Cortex of kidney (tissue), 1 donor: ENCODE results near the gene HERPUD1.
"Not testable (repeated sequence)": the region's sequence is repeated elsewhere in the genome, so short reads cannot be mapped to it uniquely, and the experiment has no call there.

ENCODE experiments used
- DNase-seq: peaks from one replicate; lab custom pipeline; 2025; lab: John Stamatoyannopoulos, UW

The HERPUD1 gene

DNA sequence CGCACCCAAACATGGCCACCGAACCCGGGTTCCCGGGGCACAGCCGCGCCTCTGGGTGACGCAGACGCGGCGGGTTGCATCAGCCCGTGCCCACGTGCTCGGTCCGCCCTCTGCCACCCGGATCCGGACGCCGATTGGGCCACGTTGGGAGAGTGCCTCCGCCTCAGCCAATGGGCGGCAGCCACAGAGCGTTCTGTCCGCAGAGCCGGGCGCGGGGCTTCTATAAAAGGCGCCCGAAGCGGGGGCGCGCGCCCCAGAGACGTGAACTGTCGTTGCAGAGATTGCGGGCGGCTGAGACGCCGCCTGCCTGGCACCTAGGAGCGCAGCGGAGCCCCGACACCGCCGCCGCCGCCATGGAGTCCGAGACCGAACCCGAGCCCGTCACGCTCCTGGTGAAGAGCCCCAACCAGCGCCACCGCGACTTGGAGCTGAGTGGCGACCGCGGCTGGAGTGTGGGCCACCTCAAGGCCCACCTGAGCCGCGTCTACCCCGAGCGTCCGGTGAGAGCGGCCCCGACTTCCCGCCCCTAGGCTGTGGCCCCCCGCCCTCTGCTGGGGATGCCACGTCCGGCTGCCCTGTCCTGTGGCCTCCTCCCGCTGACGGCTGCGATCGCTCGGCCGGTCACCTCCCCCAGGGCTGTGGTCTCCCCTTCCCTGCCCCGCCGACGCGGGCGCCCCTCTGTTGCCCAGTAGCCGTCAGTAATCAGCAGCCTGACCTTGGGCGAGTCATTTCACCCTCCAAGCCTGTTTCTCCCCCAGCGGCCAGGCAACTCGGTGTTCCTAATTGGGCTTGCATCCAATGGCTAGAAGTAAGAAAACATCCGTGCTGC lies at the start of gene HERPUD1:
TSS of gene HERPUD1 (plus strand) at position 251 of the 829 bp plus-strand sequence. CDS start at position 354, 103 bp downstream.
- DNase-seq = peak; percentile 57

- no peak for DNase-seq
These were observed 48.4 kb upstream of the HERPUD1 start for GRCh38 chr16:56883586-56883985.

- DNase-seq = no peak
These were observed 47.8 kb upstream of the HERPUD1 start for GRCh38 chr16:56884026-56884582.

- not testable (repeated sequence) for DNase-seq
These were observed 47.0 kb upstream of the HERPUD1 start for GRCh38 chr16:56884929-56885328.

- no peak for DNase-seq
These were observed 46.3 kb upstream of the HERPUD1 start for GRCh38 chr16:56885446-56886162.

- no peak for DNase-seq
These were observed 45.6 kb upstream of the HERPUD1 start for GRCh38 chr16:56886296-56886695.

- no peak for DNase-seq
These were observed 45.1 kb upstream of the HERPUD1 start for GRCh38 chr16:56886826-56887225.

DNA sequence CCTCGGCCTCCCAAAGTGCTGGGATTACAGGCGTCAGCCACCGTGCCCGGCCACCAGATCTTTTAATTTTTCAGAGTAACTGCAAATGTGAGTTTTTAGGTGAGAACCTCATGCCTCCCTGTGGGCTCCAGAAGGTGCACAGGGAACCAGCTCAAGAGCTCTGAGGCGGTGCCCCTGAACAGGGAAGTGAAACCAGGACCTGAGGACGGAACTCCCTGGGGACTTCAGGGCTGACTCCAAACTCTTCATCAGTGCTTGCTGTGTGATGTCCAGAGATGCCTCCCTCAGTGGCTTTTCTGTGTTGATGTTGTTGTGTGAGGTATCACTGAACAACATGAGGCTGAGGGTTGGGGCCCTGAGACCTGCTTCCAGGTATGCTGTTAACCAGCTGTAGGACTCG lies 43.1 kb upstream of the HERPUD1 start:
- DNase-seq = no peak

DNA sequence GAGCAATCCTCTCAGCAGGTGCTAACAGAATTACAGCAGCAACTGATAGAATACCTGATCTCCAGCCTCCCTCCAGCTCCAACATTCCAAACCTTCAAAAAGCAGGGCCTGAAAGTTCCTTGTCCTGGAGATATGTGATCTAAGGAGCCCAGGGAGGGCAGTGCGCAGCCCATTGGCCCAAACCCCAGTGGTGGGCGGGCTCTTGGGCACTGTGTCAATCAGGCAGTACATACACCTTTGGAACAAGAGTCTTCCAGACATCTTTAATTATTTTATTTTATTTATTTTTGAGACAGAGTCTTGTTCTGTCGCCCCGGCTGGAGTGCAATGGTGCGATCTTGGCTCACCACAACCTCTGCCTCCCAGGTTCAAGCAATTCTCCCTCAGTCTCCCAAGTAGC lies 42.7 kb upstream of the HERPUD1 start:
- no peak for DNase-seq

DNA sequence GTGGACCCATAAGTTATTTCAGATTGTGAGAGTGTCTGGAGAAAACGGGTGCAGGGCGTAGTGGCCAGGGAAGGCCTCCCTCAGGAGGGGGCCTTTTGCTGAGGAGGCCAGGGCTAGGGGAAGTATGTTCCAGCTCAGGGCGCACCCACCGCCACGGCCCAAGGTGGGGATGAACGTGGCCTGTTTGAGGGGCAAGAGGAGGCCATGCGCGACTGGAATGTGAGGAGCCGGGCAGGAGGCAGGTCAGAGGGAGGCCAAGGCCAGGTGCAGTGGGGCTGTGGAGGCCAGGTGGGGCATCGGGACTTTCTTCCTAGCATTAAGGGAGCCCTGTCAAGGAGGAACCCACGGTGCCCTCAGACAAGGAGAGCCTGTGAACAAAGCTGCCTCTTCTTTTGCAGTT lies 40.3 kb upstream of the HERPUD1 start:
- no peak for DNase-seq

GRCh38 chr16:56892705-56893104 lies 39.2 kb upstream of the HERPUD1 start:
- DNase-seq = no peak

DNA sequence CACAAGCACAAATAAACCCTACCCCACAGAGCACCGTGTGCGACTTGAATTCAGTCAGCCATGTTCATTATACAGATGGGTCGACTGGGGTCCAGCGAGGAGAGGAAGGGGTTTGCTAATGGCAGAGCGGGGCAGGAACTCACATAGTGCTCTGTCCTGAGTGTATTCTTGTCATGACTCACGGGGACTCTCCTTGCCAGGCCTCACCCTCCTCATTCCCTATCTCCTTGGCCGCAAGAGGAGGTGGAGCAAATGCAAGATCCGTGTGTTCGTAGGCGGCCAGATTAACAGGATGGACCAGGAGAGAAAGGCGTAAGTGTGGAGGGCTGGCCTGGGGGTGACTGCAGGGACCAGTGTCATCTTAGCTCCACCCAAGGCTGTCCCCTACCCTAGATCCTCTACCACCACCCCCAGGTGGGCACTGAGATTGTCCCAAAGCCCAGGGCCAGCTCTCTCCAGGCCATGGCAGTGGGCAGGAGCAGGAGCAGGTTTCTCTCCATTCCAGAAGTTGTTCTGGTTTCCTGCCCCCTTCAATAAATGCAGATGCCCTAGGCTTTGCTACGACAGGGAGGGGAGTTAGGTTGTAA lies 37.5 kb upstream of the HERPUD1 start:
- DNase-seq = no peak

- DNase-seq = no peak
These were observed 36.1 kb upstream of the HERPUD1 start for GRCh38 chr16:56895813-56896212.

- DNase-seq = no peak
These were observed 35.7 kb upstream of the HERPUD1 start for GRCh38 chr16:56896244-56896643.

- DNase-seq = no peak
These were observed 34.7 kb upstream of the HERPUD1 start for GRCh38 chr16:56897026-56897799.

DNA sequence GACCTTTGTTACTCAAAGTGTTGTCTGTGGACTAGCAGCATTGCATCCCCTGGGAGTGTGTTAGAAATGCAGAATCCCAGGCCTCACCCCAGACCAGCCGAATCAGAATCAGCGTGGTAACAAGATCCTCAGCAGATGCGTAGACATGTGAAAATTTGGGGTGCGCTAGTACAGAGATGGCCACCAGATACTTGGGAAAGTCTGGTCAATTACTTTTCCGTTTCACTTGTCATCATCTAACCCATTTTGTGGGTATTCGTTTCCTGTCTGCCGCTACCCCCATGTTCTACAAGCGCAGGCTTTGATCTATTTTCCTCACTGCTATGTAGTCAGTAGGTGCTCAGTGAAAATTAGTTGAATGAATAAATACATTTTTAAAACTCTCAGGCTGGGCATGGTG lies 33.1 kb upstream of the HERPUD1 start:
- no peak for DNase-seq

DNA sequence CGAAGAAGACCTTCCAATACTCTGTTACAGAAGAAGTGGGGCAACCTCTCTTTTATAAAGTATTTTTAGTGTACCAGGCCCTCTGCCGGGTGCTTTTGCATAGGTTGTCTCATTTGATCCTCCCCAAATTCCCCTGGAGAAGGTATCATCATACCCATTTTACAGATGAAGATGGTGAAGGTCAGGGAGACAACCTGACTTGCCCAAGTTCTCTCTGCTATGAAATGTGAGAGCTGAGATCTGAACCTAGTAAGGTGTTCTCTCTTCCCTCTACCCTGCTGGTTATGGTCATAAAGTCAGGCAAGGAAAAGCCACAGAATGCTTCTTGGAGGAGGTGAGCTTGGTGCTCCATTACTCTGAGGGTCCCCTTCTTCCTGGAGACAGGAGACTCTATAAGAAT lies 28.1 kb upstream of the HERPUD1 start:
- no peak for DNase-seq

DNA sequence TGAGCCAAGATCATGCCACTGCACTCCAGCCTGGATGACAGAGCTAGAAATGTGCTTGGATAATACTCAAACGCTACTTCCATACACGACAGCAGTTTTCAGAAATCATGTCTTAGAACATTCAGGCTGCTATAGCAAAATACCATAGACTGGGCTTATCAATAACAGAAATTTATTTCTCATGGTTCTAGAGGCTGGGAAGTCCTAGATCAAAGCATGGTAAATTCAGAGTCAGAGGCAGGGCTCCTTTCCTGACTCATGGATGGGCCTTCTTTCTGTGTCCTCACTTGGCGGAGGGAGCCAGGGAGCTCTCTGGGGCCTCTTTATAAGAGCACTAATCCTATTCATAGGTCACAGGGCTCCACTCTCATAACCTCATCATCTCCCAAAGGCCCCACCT lies 24.5 kb upstream of the HERPUD1 start:
- DNase-seq = no peak

DNA sequence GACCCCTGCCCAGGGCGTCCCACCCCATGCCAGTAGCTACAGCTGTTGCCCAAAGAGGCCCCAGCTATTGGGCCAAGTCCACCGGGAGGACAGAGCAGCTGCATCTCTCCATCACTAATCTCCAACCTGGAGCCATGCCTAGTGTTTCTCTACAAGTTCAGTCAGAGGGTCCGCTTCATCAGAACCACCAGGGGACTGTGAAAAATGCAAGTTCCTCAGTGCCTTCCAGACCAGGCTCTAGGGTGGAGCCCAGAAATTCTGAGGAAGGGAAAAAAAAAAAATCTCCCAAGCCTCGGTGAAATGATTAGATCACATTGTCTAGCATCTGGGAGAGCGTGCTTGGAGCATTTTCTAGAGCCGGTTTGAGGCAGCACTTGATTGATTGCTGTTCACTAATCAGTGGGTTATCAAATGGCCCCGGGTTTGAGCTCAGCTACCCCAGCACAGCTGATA lies 22.4 kb upstream of the HERPUD1 start:
- no peak for DNase-seq

- no peak for DNase-seq
These were observed 21.8 kb upstream of the HERPUD1 start for GRCh38 chr16:56910112-56910511.

DNA sequence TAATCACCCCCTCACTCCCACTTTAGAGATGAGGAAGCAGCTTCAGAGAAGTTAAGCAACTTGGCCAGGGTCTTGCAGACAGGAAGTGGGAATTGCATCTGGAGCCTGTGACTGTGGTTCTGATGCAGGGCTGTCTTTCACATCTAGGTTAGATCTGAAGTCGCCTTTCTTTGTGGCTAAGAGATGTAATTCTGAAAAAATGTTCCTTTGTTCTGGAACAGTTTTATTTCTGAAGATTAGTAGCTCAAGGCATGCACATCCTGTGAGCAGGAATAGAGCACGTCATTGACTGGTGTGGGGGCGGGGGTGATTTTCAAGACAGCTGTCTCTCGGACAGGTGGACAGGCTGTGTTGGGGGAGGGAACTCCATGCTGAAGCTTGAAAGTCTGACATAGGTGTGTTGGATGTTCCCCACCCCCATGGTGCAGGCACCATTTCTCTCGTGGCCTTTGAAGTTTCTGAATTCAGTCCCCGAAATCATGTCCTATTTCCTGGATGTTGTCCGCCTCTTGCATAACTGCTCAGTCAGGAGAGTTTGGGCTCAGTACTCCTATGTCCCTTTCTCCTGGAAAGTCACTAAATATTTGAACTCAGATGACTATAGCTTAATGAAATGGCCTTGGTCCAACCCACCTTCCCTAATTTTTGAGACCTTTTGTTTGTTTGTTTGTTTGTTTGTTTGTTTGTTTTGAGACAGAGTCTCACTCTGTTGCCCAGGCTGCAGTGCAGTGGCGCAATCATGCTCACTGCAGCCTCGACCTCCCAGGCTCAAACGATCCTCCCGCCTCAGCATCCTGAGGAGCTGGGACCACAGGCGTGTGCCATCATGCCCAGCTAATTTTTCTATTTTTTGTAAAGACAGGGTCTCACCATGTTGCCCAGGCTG lies 21.0 kb upstream of the HERPUD1 start:
- DNase-seq = no peak
